ENCODE measurements around the gene LIF. TPM values are rescaled to one million over a fixed set of nuclear protein-coding genes. Genes with fewer than 3 reads are reported as not detected.

The LIF gene
- total RNA-seq, 4 donors from 2014 or later = 0.19 to 4.8 (median 1.6) TPM

- H3K27me3 ChIP-seq = no peaks in the 10 kb centered on the region
- no peak overlapping the region for H3K27ac ChIP-seq (replicated peaks in 1 of 4)
- H3K9me3 ChIP-seq = no peaks in the 10 kb centered on the region
- TF ChIP-seq CTCF (IDR thresholded peaks at IDR 0.05) (no peak), POLR2AphosphoS5 (IDR thresholded peaks at IDR 0.05) (no peak), POLR2A (IDR thresholded peaks at IDR 0.05; ENCODE audit: low read depth) (no peak), EP300 (IDR thresholded peaks at IDR 0.05) (no peak)
- H3K4me1 ChIP-seq = peaks cover 28 to 40% (median 35%) of the 10 kb centered on the region in 4 donors
- no peak overlapping the region for H3K4me3 ChIP-seq
- intact Hi-C loops (cut with DNase I) = no loop called here
- H3K36me3 ChIP-seq = peaks cover 55 to 73% (median 71%) of the 10 kb centered on the region in 4 donors
- no peak for DNase-seq (ENCODE audit: extremely low spot score)
- 91% methylated on average over 8 of the region's 9 CpGs for WGBS
Observed at GRCh38 chr22:30294066-30294465, 47.5 kb upstream of the LIF start.

- Histone ChIP-seq H3K36me3 (peaks cover 44 to 63% (median 61%) of the 10 kb centered on the region in 4 donors), H3K27ac (replicated peaks in 1 of 4) (peak overlapping the region; percentile 94 to 99 (median 98)), H3K4me3 (no peak overlapping the region), H3K27me3 (no peaks in the 10 kb centered on the region), H3K4me1 (peaks cover 38 to 44% (median 38%) of the 10 kb centered on the region in 4 donors), H3K9me3 (no peaks in the 10 kb centered on the region)
- intact Hi-C loops (cut with DNase I) = no loop called here
- DNase-seq (ENCODE audit: extremely low spot score) = no peak
- 89% methylated on average over 7 of the region's 7 CpGs for WGBS
- TF ChIP-seq POLR2A (IDR thresholded peaks at IDR 0.05; ENCODE audit: low read depth) (no peak), EP300 (IDR thresholded peaks at IDR 0.05) (no peak), POLR2AphosphoS5 (IDR thresholded peaks at IDR 0.05) (no peak), CTCF (IDR thresholded peaks at IDR 0.05) (no peak)
Observed at GRCh38 chr22:30293026-30293425, 46.5 kb upstream of the LIF start.

DNA sequence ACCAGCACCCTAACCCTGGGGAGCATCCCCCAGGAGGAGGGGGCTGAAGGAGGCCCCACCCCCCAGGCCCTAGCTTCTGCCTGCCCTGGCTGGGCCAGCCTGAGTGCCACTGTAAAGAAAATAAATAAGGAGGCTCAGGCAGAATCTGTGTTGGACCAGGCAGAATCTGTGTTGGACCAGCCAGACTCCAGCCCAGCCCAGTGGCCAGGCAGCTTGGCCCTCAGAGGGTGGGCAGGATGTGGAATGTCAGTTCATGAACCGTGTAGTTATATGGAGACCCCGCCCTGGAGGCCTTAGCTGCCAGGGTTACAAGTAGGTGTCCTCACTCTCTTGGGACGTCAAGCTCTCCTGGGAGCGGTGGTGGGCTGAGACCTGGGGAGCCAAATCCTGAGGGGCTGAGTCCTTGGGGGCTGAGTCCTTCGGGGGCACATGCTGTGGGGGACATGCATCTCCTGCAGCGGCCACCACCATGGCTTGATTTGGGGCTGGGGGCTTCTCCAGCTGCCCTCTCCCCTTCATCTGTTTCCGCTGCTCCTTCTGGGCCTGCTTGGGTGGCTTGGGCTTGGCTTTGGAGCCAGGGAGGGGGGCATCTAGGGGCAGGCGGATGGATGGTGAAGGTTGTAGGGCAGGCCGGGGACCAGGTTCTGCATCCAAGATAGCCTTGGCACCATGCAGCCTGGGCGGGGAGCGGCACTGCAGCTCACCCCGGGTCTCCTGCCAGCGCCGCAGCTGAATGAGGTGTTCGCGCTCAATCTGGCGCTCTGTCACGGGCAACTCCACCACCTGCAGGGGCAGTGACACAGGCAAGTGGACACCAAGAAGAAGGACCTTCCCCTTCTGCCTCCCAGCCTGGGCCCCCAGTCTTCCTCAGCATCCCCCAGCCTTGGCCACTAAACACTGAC, 45.8 kb upstream of the LIF start:
- peaks cover 41 to 47% (median 45%) of the 10 kb centered on the region in 4 donors for H3K4me1 ChIP-seq
- no peak for DNase-seq (ENCODE audit: extremely low spot score)
- H3K27me3 ChIP-seq = no peaks in the 10 kb centered on the region
- 93% methylated on average over 14 of the region's 18 CpGs for WGBS
- no peak for TF ChIP-seq CTCF (IDR thresholded peaks at IDR 0.05)
- TF ChIP-seq EP300 (IDR thresholded peaks at IDR 0.05) = no peak
- TF ChIP-seq POLR2AphosphoS5 (IDR thresholded peaks at IDR 0.05) = no peak
- no peak for TF ChIP-seq POLR2A (IDR thresholded peaks at IDR 0.05; ENCODE audit: low read depth)
- H3K9me3 ChIP-seq = no peaks in the 10 kb centered on the region
- peaks cover 37 to 56% (median 54%) of the 10 kb centered on the region in 4 donors for H3K36me3 ChIP-seq
- H3K27ac ChIP-seq (replicated peaks in 1 of 4) = peak overlapping the region; percentile 94 to 99 (median 98)
- intact Hi-C loops (cut with DNase I) = no loop called here
- H3K4me3 ChIP-seq = no peak overlapping the region

DNA sequence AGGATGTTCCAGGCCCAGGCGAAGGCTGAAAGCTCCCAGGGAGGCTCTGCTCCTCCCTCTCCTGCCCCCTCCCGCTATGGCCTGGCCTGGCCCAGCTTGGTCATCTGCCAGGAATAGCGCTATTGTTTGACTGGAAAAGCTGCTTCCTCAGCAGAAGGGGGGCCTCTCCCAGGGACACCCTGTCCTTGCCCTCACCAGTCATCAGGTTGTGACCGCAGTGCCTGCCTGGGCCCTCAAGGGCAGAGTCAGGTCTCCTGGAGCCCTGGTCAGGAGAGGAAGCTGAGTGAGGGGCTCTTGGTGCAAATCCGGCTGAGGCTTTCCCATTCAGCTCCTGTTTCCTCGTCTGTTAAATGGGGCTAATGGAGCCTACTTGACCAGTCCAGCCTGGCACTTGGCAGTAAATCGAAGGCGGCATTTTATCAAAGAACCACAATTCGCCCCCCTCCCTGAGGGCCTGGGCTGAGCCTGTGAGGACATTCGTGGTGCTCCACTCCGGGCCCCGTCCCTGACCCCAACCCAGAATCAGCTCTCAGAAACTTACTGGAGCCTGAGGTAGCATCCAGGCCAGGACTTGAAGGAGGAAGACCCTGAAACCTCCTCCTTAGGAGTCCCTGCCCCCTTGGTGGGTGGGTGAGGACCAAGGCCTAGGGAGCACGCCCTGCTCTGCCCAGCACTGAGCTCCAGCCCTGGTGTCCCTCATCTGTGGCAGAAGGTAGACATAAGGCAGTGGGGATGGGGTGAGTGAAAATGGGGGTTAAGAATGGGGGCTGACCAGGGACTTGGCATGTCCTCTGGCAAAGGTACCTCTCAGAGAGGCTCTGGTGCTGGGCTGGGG, 44.7 kb upstream of the LIF start:
- H3K27me3 ChIP-seq = no peaks in the 10 kb centered on the region
- TF ChIP-seq EP300 (IDR thresholded peaks at IDR 0.05) (peak; percentile 99), POLR2A (IDR thresholded peaks at IDR 0.05; ENCODE audit: low read depth) (peak; percentile 27), POLR2AphosphoS5 (IDR thresholded peaks at IDR 0.05) (peak; percentile 97 to 98), CTCF (IDR thresholded peaks at IDR 0.05) (no peak)
- no peaks in the 10 kb centered on the region for H3K9me3 ChIP-seq
- 49% methylated on average over 12 of the region's 13 CpGs for WGBS
- peaks cover 41 to 52% (median 50%) of the 10 kb centered on the region in 4 donors for H3K4me1 ChIP-seq
- peaks cover 31 to 54% (median 49%) of the 10 kb centered on the region in 4 donors for H3K36me3 ChIP-seq
- intact Hi-C loops (cut with DNase I) = no loop called here
- peak overlapping the region in 1 of 4 donors; percentile 86 for H3K4me3 ChIP-seq
- peak; percentile 97 for DNase-seq (ENCODE audit: extremely low spot score)
- H3K27ac ChIP-seq (replicated peaks in 1 of 4) = peak overlapping the region; percentile 94 to 99 (median 98)

Data from esophagus muscularis mucosa (tissue), 4 donors.